Measurements from ENCODE around the gene CAMKK2. TPM values are rescaled to one million over a fixed set of nuclear protein-coding genes. Genes with fewer than 3 reads are reported as not detected.

The CAMKK2 gene
- total and polyA plus RNA-seq, 2 of the 13 experiments (the other 11 are each of a cell fraction or from before 2014, with no cell fraction given), result 18.8 to 20.0 TPM

DNA sequence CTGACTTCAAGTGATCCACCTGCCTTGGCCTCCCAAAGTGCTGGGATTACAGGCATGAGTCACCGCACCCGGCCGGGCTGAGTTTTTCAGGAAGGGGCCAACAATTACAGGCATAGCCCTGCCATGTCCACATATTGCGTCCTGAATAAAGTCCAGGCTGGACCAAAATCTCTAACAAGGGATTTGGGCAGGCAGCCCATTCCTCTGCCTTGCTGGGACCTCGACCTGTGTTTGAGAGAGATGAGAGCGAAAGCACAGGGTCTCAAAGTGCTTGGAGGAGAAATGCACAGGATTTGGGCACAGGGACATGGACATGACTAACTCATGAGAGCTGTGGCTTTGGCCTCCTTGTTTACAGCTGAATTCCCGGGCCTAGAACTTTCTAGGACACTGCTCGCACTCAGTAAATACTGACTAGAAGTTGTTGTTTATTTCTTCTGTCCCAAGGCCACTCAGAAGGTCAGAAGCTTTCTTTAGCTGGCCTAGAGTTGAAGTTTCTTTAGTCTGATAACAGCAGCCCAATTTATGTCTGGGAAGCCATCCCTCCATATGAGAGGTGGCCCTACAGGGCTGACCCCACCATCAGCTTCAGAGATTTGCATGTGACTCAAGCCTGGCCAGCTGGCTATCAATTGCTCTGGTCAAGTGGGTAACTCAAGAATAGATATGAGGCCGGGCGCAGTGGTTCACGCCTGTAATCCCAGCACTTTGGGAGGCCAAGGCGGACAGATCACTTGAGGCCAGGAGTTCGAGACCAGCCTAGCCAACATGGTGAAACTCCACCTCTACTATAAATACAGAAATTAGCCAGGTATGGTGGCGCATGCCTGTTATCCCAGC lies 11.7 kb downstream of the CAMKK2 start:
- CTCF ChIA-PET (ENCODE audit: low intra/inter-chr PET ratio, low total read pairs), result no interaction called here

More for the DNA sequence above, 11.7 kb downstream of the CAMKK2 start:
- Histone ChIP-seq H2AFZ (ENCODE audit: low read length) (no peak overlapping the region), H3K4me2 (ENCODE audit: low read depth, low read length) (no peak overlapping the region), H4K20me1 (ENCODE audit: insufficient read depth, low read length) (no peaks in the 10 kb centered on the region; the same call in 1 of the 2 replicates), H3K9me3 (ENCODE audit: low read length) (no peaks in the 10 kb centered on the region), H3K27ac (ENCODE audit: extremely low read length, insufficient read depth, low read length) (no peak overlapping the region), H3K27me3 (ENCODE audit: control insufficient read depth in 1 of 2, insufficient read depth in 2 of 2, low read length in 2 of 2) (no peaks in the 10 kb centered on the region), H3K36me3 (replicated peaks in 1 of 2; ENCODE audit: control insufficient read depth in 1 of 2, insufficient read depth in 2 of 2, low read length in 2 of 2) (peaks cover 1 to 3% of the 10 kb centered on the region in 2 experiments; a peak in 1 of 5 replicates), H3K9ac (ENCODE audit: insufficient read depth, low read depth, low read length) (no peak overlapping the region), H3K4me3 (replicated peaks in 1 of 3; ENCODE audit: insufficient read depth in 1 of 3, low read depth in 2 of 3, low read length in 3 of 3) (no peak overlapping the region), H3K79me2 (ENCODE audit: insufficient read depth, low read length) (no peaks in the 10 kb centered on the region), H3K4me1 (ENCODE audit: insufficient read depth, low read length) (no peaks in the 10 kb centered on the region)
- no TSS peak for BruUV-seq (replicated peaks)
- no peak for DNase-seq (ENCODE audit: low spot score)
- intact Hi-C loops (cut with micrococcal nuclease; ENCODE audit: unreplicated experiment), result no loop called here
- WGBS (ENCODE audit: low lambda C conversion rate), result 95% methylated on average over 11 of the region's 14 CpGs
- in situ Hi-C loops (cut with HindIII; ENCODE audit: extremely low pct_ligation_motif_present, low pct_unique_long_range_greater_than_20kb), result no loop called here
- POLR2A ChIA-PET, result interaction anchor here (1.5 kb wide), 1 partner anchor 10 kb away, joined by 4 read pairs; no protein-coding TSS in a partner anchor
- FAIRE-seq, result no peak
- ATAC-seq, result no peak
- TF ChIP-seq ZNF614 (CRISPR knock-in tag; IDR thresholded peaks at IDR 0.05; ENCODE audit: borderline replicate concordance) (no peak), MAF1 (CRISPR knock-in tag; IDR thresholded peaks at IDR 0.05; ENCODE audit: borderline replicate concordance) (no peak), KAT2B (IDR thresholded peaks at IDR 0.05; ENCODE audit: borderline replicate concordance, low read depth, low read length) (no peak), SP4 (CRISPR knock-in tag; IDR thresholded peaks at IDR 0.05) (no peak), HOXA7 (CRISPR knock-in tag; IDR thresholded peaks at IDR 0.05) (no peak), ZNF383 (CRISPR knock-in tag; IDR thresholded peaks at IDR 0.05; ENCODE audit: borderline replicate concordance) (no peak), ZKSCAN8 (CRISPR knock-in tag; IDR thresholded peaks at IDR 0.05; ENCODE audit: borderline replicate concordance) (no peak), ZNF790 (CRISPR knock-in tag; IDR thresholded peaks at IDR 0.05; ENCODE audit: borderline replicate concordance) (no peak), NONO (IDR thresholded peaks at IDR 0.05) (no peak), NONO (CRISPR knock-in tag; conservative IDR thresholded peaks at IDR 0.05) (no peak), NRL (CRISPR knock-in tag; IDR thresholded peaks at IDR 0.05; ENCODE audit: borderline replicate concordance) (no peak)
- TF ChIP-seq, protein P1, sequence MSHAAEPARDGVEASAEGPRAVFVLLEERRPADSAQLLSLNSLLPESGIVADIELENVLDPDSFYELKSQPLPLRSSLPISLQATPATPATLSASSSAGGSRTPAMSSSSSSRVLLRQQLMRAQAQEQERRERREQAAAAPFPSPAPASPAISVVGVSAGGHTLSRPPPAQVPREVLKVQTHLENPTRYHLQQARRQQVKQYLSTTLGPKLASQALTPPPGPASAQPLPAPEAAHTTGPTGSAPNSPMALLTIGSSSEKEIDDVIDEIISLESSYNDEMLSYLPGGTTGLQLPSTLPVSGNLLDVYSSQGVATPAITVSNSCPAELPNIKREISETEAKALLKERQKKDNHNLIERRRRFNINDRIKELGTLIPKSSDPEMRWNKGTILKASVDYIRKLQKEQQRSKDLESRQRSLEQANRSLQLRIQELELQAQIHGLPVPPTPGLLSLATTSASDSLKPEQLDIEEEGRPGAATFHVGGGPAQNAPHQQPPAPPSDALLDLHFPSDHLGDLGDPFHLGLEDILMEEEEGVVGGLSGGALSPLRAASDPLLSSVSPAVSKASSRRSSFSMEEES (CRISPR knock-in tag; IDR thresholded peaks at IDR 0.05), result no peak
- TF ChIP-seq, protein P2, sequence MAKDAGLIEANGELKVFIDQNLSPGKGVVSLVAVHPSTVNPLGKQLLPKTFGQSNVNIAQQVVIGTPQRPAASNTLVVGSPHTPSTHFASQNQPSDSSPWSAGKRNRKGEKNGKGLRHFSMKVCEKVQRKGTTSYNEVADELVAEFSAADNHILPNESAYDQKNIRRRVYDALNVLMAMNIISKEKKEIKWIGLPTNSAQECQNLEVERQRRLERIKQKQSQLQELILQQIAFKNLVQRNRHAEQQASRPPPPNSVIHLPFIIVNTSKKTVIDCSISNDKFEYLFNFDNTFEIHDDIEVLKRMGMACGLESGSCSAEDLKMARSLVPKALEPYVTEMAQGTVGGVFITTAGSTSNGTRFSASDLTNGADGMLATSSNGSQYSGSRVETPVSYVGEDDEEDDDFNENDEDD (CRISPR knock-in tag; IDR thresholded peaks at IDR 0.05; ENCODE audit: borderline replicate concordance), result no peak
- TF ChIP-seq, protein P3, sequence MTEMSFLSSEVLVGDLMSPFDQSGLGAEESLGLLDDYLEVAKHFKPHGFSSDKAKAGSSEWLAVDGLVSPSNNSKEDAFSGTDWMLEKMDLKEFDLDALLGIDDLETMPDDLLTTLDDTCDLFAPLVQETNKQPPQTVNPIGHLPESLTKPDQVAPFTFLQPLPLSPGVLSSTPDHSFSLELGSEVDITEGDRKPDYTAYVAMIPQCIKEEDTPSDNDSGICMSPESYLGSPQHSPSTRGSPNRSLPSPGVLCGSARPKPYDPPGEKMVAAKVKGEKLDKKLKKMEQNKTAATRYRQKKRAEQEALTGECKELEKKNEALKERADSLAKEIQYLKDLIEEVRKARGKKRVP (CRISPR knock-in tag; IDR thresholded peaks at IDR 0.05), result no peak
